HG03196 (cell line): Measurements from ENCODE around the gene LSMEM2.

Source experiments
- ATAC-seq: cut with Tn5 transposase; IDR thresholded peaks from one replicate; pipeline ENCODE4 v1.9.1; 2021; ENCODE audit not compliant: unreplicated experiment

LSMEM2 gene

GRCh38 chr3:50320853-50321335 lies 42.0 kb downstream of the LSMEM2 start:
- ATAC-seq: peak; percentile 40

DNA sequence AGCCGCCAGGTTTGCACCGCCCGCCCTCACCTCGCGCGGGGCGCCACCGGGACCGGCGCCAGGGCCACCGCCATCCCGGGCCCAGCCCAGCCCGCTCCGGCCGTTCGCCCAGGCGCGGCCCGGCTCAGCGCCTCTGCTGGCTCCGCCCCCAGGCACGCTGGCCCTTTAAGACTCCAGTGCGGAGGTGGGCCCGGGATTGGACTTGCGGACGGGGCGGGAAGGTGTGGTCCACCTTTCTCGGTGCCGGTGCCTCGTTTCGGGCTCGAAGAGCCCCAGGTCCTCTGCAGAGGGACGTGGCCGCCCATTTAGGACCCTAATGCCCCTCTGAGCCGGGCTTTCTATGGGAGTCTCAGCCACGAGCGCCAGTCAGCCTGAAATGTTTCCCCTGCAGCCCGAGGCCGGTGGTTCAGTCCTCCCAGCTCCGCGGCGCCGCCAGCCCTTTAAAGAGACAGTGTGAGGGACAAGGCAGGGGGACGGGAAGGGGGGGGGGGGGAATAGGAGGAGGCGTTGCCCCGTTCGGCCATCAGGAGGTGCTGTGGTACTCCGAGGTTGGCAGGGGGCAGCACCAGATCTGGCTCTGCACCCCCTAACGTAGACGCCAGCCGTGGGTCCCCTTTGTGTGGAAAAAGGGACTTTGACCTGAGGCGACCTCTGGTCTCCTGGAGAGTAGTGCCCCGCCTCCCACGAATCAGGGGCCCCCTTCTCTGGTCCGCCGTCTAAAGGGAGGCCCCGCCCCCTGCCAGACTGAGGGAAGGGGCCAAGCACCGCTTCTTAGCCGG lies 42.6 kb downstream of the LSMEM2 start:
- peak; percentile 72 for ATAC-seq

DNA sequence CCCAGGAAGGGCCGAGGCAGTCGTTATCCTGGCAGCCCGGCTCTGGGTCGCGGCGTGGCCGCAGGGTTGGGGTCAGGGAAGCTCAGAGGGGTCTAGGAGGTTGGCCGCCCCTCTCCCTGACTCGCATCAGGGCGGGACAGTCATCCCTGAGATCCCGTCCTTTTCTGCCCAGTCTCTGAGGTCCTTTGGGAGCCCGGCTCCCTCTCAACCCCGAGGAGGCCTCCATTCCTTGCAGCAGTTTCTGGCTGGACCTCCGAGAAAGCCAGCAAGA lies 43.2 kb downstream of the LSMEM2 start:
- ATAC-seq: no peak

DNA sequence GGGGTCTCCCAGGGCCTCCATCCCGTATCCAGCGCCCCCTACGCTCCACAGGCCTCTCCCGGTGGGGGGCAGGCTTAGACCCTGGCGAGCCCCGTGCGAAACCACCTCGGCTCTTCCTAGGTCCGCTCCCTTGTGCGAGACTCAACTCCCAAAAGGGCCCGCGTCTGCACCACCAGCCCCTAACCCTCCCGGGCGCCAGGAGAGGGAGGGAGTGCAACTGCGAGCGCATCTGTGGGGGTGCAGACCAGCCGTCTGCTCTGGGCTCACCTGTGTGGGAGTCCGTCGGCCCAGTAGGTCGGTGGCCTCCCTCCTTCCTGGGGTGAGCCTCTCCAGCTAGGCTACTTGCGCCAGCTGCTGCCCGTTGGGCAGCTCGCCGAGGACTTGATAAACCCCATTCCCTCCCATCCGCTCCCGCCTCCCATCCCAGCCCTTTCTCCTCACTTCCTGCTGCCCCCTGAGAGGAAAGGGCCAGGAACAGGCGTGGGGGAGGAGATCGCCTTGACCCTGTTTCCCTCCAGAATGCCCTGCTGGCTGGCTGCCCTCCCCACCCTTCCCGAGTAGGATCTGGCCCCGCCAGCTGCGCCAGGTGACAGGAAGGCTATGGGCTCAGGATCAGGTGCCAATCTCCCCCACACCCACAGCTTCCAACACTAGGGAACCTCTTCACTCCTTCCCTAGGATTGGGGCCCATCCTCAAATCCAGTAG lies 43.7 kb downstream of the LSMEM2 start, which contains the start of gene HYAL2:
HYAL2 (minus strand) TSS at position 360 of the 706 bp plus-strand sequence. CDS start 2,256 bp downstream, outside the sequence.
- no peak for ATAC-seq

- ATAC-seq: no peak
Observed at GRCh38 chr3:50323092-50323600, 44.3 kb downstream of the LSMEM2 start.

DNA sequence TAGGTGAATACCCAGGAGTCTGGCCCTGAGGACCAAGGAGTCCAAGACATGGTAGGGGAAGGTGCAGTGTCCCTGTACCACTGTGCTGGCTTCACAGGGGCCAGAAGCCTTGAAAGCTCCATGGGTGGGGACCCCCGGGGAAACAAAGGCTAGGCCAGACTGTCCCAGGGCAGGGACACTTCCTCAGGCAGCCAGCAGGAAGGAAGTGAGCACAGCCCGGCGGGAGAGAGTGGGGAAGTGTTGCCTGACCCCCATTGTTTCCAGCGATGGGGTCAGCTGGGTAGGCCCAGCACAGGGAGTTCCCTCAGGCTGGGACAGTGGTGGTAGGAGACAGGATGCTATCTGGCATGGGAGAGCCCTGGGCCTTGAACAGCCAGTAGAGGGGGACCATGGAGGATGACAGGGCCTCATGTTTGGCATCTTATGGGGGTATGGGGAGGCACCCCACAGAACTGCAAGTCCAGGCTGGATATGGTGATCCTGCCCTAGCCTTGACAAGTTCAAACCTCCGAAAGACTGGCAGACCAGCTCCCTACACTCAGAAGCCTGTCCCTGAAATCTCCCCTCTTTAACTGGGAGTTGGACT lies 44.8 kb downstream of the LSMEM2 start:
- ATAC-seq: no peak

- no peak for ATAC-seq
Observed at GRCh38 chr3:50324351-50325112, 45.6 kb downstream of the LSMEM2 start.

- no peak for ATAC-seq
Observed at GRCh38 chr3:50325113-50325480, 46.2 kb downstream of the LSMEM2 start.

DNA sequence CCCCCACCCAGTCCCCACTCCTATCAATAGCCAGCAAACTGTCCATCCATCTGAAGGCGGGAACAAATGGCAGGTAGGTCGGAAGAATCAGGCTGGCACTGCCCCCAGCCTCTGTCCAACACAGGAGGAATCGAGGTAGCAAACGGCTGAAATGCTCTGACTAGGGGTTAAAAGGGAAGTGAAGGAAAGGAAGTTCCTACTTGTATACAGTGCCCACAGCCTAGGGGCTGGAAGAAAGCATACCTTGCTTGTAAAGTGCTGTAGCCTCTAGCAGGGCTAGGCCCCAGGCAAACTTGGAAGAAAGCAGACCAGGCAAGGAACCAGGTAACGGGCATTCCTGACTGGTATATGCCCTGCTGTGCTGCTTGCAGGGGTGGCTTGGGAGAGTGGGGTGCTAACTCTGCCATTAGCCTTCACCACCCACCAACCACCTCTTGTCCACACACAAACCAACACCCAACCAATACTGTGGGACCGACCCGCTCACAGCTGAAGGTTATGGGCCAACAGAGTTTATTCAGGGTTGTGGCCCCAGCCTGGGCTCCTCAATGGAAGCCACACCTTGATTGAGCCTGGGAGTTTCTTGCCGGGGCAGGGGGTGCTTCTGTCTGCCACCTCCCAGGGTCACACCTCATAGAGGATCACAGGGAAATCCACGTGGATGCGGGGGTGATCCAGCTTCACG lies 46.8 kb downstream of the LSMEM2 start:
- no peak for ATAC-seq

DNA sequence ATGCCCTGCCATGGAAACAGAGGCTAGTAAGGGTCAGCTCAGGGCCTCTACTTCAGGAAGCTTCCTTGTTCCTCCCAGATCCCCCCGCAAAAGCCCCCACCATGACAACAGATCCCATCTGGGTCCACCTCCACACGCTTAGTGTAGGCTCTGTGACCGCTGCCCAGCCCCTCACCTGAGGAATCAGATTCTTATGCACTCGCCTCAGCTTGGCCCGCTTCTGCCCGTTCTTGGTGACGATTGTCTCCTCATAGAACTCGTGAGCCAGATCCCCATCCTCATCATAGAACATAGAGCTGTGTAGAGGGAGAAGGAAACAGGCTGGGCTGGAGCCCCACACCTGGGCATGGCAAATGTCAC lies 47.3 kb downstream of the LSMEM2 start:
- no peak for ATAC-seq

GRCh38 chr3:50327129-50327528 lies 48.2 kb downstream of the LSMEM2 start:
- no peak for ATAC-seq

- peak; percentile 77 for ATAC-seq
Observed at GRCh38 chr3:50327943-50328691, 49.2 kb downstream of the LSMEM2 start, which contains the start of gene TUSC2. Gene TUSC2 (minus strand): TSS chr3:50328223. CDS start chr3:50328099, 124 bp downstream.

DNA sequence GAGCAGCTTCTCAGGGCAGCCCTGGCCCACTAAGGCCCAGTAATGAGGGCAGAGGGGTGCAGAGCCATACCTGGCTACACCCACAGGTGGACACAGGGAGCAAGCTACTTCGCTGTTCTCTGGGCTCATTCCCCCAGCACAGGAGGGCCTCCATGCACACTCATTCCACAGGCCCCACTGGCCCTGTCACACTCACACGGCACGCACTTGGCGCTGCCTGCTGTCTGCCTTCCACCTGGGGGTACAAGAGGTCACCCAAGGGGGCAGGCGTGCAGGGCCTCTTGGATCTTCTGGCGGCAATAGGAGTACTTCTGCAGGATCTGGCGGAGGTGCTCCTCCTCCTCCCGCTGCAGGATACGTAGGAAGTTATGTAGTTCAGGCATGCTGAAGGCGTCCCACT lies 51.4 kb downstream of the LSMEM2 start:
- ATAC-seq: no peak

- ATAC-seq: no peak
Observed at GRCh38 chr3:50331364-50331907, 52.5 kb downstream of the LSMEM2 start.

DNA sequence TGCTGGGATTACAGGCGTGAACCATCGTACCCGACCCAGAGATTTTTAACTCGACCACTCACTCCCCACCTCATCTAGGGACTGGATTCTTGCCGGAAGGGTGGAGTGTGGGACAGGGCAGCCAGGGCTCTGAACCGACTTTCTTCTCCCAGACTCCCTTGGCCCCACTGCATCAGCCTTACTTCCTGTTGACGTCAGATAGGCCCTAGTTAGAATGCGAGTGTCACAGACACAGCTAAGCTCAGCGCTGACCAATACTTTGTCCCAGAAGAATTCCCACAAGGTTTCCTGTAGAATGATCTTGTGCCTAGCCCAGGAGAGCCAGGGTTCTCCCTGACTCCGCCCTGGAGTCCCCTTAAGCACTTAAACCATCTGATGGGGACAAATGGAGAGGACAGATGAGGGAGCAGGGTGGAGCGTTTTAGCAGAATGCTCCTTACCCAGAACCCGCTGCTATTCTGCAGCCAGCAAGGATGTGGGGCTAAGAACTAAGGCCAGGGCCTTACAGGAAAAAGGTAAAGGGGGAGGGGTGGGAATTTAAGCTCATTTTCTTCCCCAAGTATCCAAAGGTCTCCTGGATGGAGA lies 54.9 kb downstream of the LSMEM2 start:
- ATAC-seq: no peak

DNA sequence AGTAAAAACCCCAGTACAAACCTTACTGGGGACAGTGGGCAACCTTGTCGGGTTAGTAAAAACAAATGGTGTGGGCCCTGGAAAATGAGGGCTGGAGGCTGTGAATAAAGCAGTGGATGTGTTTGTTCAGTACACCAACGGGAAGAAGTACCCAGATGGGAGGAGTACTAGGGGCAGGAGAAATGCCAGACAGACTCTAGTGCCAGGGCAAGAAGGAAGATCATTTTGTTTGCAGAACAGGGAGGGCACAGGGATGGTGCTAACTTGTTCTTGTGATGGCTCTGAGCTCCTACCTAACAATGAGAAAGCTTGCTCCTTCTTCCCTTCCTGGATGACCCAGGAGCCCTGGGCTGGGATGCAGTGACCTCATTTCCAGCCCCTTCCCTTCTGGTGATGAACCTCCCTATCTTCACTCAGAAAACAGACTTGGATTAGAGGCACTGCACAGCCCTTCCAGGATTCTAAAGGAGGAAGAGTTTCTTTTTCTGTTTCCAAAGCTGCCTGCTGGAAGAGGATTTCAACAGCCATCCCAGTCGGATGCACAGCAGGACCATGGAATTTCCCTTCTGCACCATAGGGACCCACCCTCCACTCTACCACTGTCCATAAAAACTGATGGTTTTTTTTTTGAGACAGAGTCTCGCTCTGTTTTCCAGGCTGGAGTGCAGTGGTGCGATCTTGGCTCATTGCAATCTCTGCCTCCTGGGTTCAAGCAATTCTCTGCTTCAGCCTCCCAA lies 55.6 kb downstream of the LSMEM2 start:
- ATAC-seq: no peak

GRCh38 chr3:50336452-50337174 lies 57.7 kb downstream of the LSMEM2 start:
- ATAC-seq: peak; percentile 30
